BLaER1 treated with 17β-estradiol and CSF1 and Interleukin-3, amounts not matched to agents 10 nM and 100 nM (cell line): ENCODE results near the gene SH3PXD2A.

Source experiments
- H3K27ac ChIP-seq, 11 experiments: shearing (Covaris generic); formaldehyde crosslinking; 2 replicates each; pipeline ENCODE4 v1.8.1; 2022
- H3K27me3 ChIP-seq, 11 experiments: shearing (Covaris generic); formaldehyde crosslinking; 2 replicates each; pipeline ENCODE4 v1.8.1; 2022
- H3K36me3 ChIP-seq, 11 experiments: shearing (Covaris generic); formaldehyde crosslinking; 2 replicates each; pipeline ENCODE4 v1.8.1; 2022
- H3K4me1 ChIP-seq, 10 experiments: shearing (Covaris generic); formaldehyde crosslinking; 2 replicates each; pipeline ENCODE4 v1.8.1; 2022
- H3K4me2 ChIP-seq, 11 experiments: shearing (Covaris generic); formaldehyde crosslinking; 2 replicates each; pipeline ENCODE4 v1.8.1; 2022
- H3K4me3 ChIP-seq, 10 experiments: shearing (Covaris generic); formaldehyde crosslinking; 2 replicates each; pipeline ENCODE4 v1.8.1; 2022
- H3K9ac ChIP-seq, 11 experiments: shearing (Covaris generic); formaldehyde crosslinking; 2 replicates each; pipeline ENCODE4 v1.8.1; 2022
- H3K9me3 ChIP-seq, 11 experiments: shearing (Covaris generic); formaldehyde crosslinking; replicated peaks in 1 of 11; 2 replicates each; pipeline ENCODE4 v1.8.1; 2022
- H4K20me1 ChIP-seq, 11 experiments: shearing (Covaris generic); formaldehyde crosslinking; 2 replicates each; pipeline ENCODE4 v1.8.1; 2022
- Cebpa-rat ChIP-seq, 11 experiments: shearing (Covaris generic); IDR thresholded peaks; 2 replicates each; pipeline ENCODE4 v1.8.1; 2022

Gene SH3PXD2A

DNA sequence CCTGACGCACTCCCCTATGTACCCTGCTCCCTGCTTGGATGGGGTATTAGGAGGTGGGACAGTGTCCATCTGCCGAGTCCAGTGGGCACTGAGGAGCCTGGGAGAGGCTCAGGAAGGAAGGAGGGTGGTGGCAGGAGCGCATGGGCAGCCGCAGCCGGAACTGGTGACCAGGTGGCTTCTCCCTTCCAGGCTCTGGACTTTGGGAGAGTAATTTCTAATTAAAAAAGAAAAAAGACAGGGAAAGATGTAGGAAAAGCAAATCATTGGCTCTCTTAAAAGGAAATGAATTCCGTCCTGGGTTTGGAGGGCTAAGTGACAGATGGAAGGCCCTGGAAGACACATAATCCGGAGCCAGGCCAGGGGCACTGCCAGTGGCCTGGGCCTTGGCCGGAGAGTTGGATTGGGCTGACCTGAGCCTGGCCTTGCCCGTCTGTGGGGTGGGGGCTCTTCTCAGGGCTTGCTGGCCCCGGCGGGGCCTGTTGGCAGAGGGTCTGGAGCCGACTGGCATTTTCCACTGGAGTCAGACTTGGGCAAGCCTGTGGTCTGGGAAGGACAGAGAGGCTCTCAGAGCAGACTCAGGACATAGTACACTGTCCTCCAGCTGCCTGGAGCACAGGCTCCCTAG is 298.9 kb downstream of the SH3PXD2A start:
- TF ChIP-seq Cebpa-rat (IDR thresholded peaks at IDR 0.05), result no peak
- Histone ChIP-seq H3K27me3 (peaks cover 11 to 26% (median 19%) of the 10 kb centered on the region in 11 experiments; a peak in 21 of 22 replicates), H3K4me3 (no peak overlapping the region), H4K20me1 (peaks cover 0 to 12% (median 0%) of the 10 kb centered on the region in 11 experiments; a peak in 7 of 22 replicates), H3K27ac (no peak overlapping the region), H3K9me3 (peaks cover 0 to 27% (median 6%) of the 10 kb centered on the region in 11 experiments; a peak in 12 of 22 replicates), H3K4me1 (peaks cover 56 to 87% (median 73%) of the 10 kb centered on the region in 10 experiments), H3K4me2 (peak overlapping the region in 10 of 11 experiments; percentile 77 to 92 (median 87); a peak in 20 of 22 replicates), H3K36me3 (no peaks in the 10 kb centered on the region), H3K9ac (no peak overlapping the region)

DNA sequence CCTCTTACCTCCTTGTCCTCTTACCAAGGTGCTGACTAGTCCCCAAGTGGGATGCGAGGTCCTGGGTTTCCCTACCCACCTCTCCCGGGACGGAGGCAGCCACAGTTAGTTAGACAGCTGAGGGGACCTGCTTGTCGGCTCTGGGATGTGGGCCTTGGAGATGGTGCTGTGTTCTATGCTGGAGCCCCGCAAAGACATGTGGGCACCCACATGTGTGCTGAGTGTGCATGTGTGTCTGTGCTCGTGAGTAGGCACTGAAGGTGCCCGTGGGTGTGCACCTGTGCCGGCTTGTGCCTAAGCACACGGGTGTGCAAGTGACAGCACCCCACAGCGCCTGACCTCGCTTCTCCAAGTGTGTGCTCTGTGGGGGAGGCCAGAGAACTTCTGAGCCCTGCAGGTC is 299.7 kb downstream of the SH3PXD2A start:
- Histone ChIP-seq H3K27me3 (peaks cover 11 to 26% (median 19%) of the 10 kb centered on the region in 11 experiments; a peak in 21 of 22 replicates), H3K4me3 (peak overlapping the region; percentile 41 to 71 (median 53); a peak in 18 of 20 replicates), H3K4me2 (peak overlapping the region; percentile 77 to 96 (median 87))

DNA sequence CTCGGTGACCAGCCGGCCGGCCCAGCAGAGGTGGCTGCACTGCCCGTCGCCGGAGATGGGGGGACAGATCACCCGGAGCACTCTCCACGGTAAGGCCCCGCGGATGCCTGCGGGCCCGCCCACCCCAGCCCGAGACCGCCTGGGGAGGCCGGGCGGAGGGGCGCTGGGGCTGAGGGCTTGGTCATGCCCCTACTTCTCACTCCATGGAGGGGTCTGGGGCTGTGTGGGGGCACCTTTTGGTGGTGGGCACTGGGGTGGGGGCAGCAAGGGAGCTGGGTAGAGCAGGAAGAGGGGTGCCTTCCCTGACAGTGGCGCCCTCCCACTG is 300.1 kb downstream of the SH3PXD2A start:
- Histone ChIP-seq H3K4me1 (peaks cover 68 to 90% (median 83%) of the 10 kb centered on the region in 10 experiments), H3K27me3 (peaks cover 11 to 26% (median 19%) of the 10 kb centered on the region in 11 experiments; a peak in 21 of 22 replicates), H3K4me3 (peak overlapping the region; percentile 41 to 71 (median 53); a peak in 19 of 20 replicates), H3K4me2 (peak overlapping the region; percentile 77 to 96 (median 87)), H3K36me3 (no peaks in the 10 kb centered on the region), H4K20me1 (peaks cover 0 to 12% (median 0%) of the 10 kb centered on the region in 11 experiments; a peak in 7 of 22 replicates), H3K9me3 (peaks cover 0 to 20% (median 0%) of the 10 kb centered on the region in 11 experiments; a peak in 3 of 22 replicates), H3K27ac (no peak overlapping the region; a peak in 1 of 22 replicates), H3K9ac (peak overlapping the region in 10 of 11 experiments; percentile 0 to 64 (median 54); a peak in 17 of 22 replicates)
- TF ChIP-seq Cebpa-rat (IDR thresholded peaks at IDR 0.05), result no peak

More for the DNA sequence above, 299.7 kb downstream of the SH3PXD2A start:
- Histone ChIP-seq H3K36me3 (no peaks in the 10 kb centered on the region), H4K20me1 (peaks cover 0 to 12% (median 0%) of the 10 kb centered on the region in 11 experiments; a peak in 7 of 22 replicates), H3K27ac (no peak overlapping the region), H3K9me3 (peaks cover 0 to 24% (median 1%) of the 10 kb centered on the region in 11 experiments; a peak in 12 of 22 replicates), H3K9ac (peak overlapping the region in 10 of 11 experiments; percentile 0 to 64 (median 54); a peak in 17 of 22 replicates), H3K4me1 (peaks cover 63 to 90% (median 80%) of the 10 kb centered on the region in 10 experiments)
- no peak for TF ChIP-seq Cebpa-rat (IDR thresholded peaks at IDR 0.05)

DNA sequence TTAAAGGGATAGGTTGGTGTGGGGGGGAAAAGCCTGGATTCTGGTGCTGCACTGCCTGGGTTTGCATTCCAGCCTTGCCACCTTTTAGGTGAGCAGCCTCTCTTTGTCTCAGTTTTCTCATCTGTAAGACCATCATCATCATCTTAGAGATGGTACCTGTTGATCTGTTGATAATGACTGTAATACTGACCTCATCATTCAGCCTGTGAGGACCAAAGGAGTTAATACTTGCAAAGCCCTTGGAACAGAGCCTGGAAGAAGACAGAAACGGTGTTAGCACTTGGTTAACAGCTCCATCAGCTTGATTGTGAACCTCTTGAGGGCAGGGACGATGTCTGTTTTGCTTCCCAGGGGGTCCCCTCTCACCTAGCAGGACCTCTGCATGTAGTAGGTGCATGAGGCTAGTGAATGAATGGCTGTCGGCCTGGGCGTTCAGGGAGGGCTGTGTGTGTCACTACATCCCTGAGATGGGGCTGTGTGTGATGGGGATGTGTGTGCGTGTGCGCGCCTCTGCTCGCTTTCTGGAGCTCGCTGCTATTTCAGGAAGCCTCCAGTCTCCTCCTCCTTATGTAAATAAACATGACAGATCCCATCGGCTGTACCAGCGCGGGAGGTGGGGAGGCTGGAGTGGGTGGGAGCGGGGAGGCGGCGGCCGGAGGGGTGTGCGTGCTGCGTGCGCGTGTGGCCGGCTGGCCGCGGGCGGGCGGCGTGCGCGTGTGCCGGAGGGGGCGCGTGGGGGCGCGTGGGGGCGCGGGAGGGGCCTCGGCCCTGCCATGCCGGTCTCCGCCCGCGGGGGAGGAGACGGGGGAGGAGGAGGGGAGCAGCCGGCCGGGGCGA is 300.7 kb downstream of the SH3PXD2A start:
- Histone ChIP-seq H3K36me3 (no peaks in the 10 kb centered on the region), H3K27ac (no peak overlapping the region; a peak in 1 of 22 replicates), H3K27me3 (peaks cover 11 to 26% (median 19%) of the 10 kb centered on the region in 11 experiments; a peak in 21 of 22 replicates), H3K4me1 (peaks cover 73 to 95% (median 89%) of the 10 kb centered on the region in 10 experiments), H3K4me3 (peak overlapping the region; percentile 41 to 71 (median 53); a peak in 19 of 20 replicates), H3K9ac (peak overlapping the region in 10 of 11 experiments; percentile 0 to 64 (median 54); a peak in 15 of 22 replicates), H3K4me2 (peak overlapping the region; percentile 77 to 96 (median 87)), H4K20me1 (peaks cover 0 to 12% (median 0%) of the 10 kb centered on the region in 11 experiments; a peak in 7 of 22 replicates), H3K9me3 (peaks cover 0 to 20% (median 0%) of the 10 kb centered on the region in 11 experiments; a peak in 3 of 22 replicates)
- no peak for TF ChIP-seq Cebpa-rat (IDR thresholded peaks at IDR 0.05)

DNA sequence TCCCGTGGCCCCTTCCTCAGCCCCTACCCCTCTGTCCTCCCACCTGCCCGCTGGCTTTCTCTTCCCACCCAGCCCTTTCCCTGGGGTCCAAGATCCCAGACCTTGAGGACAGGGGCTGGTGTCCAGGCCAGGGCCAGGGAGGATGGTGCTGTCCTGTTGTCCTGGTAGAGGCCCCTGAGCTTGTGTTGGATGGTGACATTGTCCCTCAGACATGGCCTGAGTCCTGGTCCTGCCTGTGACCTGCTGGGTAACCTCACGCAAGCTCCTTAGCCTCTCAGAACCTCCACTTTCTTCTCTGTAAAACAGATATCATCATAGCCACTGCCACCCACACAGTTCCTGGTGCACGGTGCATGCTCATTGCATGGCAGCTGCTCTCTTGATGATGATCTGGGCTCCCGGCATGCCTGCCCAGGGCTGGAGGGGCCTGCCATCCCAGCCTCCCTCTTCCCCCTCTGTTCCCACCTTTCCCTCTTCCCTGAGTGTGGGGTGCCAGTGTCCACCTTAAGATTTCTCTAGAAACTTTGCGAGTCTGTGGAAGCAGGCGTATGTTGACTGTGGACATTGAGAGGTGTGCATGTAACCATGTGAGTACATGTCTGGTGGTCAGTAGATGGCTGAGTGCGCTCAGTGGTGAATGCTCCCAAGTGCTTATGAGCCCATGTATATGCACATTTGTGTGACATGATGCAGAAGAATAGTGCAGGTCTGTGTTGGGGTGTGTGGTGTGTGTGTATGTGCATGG is 301.5 kb downstream of the SH3PXD2A start:
- Histone ChIP-seq H3K9me3 (peaks cover 0 to 20% (median 0%) of the 10 kb centered on the region in 11 experiments; a peak in 3 of 22 replicates), H3K4me2 (peak overlapping the region; percentile 77 to 96 (median 87)), H3K4me3 (no peak overlapping the region), H4K20me1 (peaks cover 0 to 7% (median 0%) of the 10 kb centered on the region in 11 experiments; a peak in 7 of 22 replicates), H3K4me1 (peaks cover 68 to 94% (median 82%) of the 10 kb centered on the region in 10 experiments), H3K36me3 (no peaks in the 10 kb centered on the region), H3K27me3 (peaks cover 11 to 26% (median 19%) of the 10 kb centered on the region in 11 experiments; a peak in 21 of 22 replicates), H3K9ac (peak overlapping the region in 2 of 11 experiments; percentile 12 to 27; a peak in 2 of 22 replicates), H3K27ac (peak overlapping the region in 5 of 11 experiments; percentile 20 to 35 (median 24); a peak in 3 of 22 replicates)
- no peak for TF ChIP-seq Cebpa-rat (IDR thresholded peaks at IDR 0.05)

DNA sequence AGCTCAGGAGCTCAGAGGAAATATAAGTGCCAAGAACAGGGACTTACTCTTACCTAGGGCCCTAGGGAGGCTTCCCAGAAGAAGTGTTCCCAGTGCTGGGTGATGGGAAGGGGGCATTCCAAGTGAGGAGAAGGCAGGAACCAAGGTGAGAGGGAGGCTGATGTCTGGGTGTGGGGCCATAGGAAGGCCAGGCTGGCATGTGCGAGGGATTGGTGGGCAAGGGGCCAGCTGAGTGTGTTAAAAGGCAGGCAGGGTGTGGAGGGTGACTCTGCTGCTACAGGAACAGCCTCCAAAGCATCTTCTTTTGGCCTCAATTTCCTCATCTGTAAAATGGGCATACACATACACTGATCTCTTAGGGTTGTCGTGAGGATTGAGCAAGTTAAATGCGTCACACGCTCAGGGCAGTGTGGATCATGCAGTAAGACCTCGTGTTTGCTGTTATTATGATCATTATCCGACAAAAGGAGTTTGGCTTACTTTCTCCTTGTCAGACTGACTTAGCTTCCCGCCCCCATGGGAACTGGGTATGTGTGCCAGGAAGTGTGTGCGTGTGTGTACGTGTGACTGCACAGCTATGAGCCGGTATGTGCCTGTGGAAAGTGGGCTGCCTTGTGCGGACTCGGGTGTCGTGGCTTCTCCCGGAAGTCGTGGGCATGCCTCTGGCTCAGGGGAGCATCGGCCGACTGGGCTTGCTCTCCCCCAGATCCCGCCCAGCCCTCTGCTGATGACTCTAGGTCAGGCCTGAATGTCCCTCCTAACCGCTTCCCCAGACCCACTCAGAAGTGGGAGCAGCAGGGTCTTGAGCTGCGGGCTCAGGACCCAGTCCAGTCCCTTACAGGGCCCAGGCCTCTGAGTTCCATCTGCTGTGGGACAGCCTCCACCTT is 302.3 kb downstream of the SH3PXD2A start:
- Histone ChIP-seq H3K36me3 (no peaks in the 10 kb centered on the region), H3K9me3 (peaks cover 0 to 20% (median 0%) of the 10 kb centered on the region in 11 experiments; a peak in 3 of 22 replicates), H3K27me3 (peaks cover 11 to 26% (median 19%) of the 10 kb centered on the region in 11 experiments; a peak in 21 of 22 replicates), H3K4me1 (peaks cover 60 to 87% (median 74%) of the 10 kb centered on the region in 10 experiments), H3K27ac (peak overlapping the region in 5 of 11 experiments; percentile 20 to 61 (median 24); a peak in 3 of 22 replicates), H4K20me1 (peaks cover 0 to 7% (median 0%) of the 10 kb centered on the region in 11 experiments; a peak in 3 of 22 replicates), H3K4me3 (no peak overlapping the region), H3K4me2 (peak overlapping the region; percentile 77 to 96 (median 87)), H3K9ac (peak overlapping the region in 2 of 11 experiments; percentile 12 to 27; a peak in 2 of 22 replicates)
- no peak for TF ChIP-seq Cebpa-rat (IDR thresholded peaks at IDR 0.05)
